ENCODE measurements around the gene C2orf74. TPM values are rescaled to one million over a fixed set of nuclear protein-coding genes. Genes with fewer than 3 reads are reported as not detected.
"Not testable (repeated sequence)": the region's sequence is repeated elsewhere in the genome, so short reads cannot be mapped to it uniquely, and the experiment has no call there.

The C2orf74 gene
- total and polyA plus RNA-seq, 3 donors from 2014 or later, result 39.4 to 50.0 (median 40.4) TPM

DNA sequence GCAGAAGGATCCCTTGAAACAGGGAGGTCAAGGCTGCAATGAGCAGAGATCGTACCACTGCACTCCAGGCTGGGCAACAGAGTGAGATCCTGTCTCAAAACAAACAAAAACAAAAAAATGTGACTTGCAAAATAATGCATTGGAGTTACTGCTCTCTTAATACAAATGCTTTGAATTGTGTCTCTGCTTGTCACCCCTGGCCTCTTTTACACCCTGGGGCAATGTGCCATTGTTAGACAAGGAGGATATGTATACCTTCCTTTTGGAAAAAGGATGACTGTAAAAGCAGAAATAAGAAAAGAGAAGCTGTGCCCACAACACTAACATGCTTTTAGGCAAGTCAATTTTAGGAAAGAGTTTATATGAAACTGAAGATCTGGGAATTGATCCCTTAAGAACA is 20.8 kb upstream of the C2orf74 start:
- DNase-seq, result no peak
- TF ChIP-seq POLR2A (IDR thresholded peaks at IDR 0.05) (no peak), CTCF (IDR thresholded peaks at IDR 0.05) (no peak)
- H3K36me3 ChIP-seq (ENCODE audit: low read depth, missing control alignments), result no peaks in the 10 kb centered on the region
- intact Hi-C loops (cut with DNase I; ENCODE audit: low total_unique reads), result no loop called here
- H3K4me1 ChIP-seq, result no peaks in the 10 kb centered on the region
- WGBS, 2 donors, result 55 to 83% methylated on average over 1 of the region's 1 CpG
- no peak overlapping the region for H3K4me3 ChIP-seq
- H3K27me3 ChIP-seq, result no peaks in the 10 kb centered on the region
- H3K27ac ChIP-seq, result no peak overlapping the region
- no peaks in the 10 kb centered on the region for H3K9me3 ChIP-seq

DNA sequence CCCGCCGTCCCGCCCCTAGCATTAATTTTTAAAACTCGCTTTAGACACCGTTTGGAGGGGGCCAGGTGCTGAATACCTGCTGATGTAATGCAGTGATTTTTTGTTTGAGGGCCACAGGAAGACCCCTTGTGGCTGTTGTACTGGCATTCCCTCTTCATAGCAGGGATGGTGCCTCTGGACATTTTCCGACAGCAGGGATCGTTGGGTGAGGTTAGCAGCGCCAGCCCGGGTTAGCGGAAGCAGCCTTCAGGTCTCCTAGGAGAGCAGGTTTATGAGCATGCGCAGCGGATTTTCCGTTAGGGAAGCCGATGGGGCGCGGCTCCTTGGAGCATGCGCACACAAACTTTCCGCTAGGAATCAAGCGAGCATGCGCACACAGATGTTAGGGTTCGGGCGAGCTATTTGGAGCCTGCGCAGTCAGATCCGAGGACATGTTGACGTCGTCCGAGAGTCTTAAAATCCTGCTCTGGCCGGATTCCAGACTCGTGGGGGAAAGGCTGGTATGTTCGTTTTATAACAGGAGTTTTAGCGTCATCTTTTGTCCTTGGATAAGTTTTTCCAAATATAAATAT is 17.2 kb upstream of the C2orf74 start:
- Histone ChIP-seq H3K4me1 (no peaks in the 10 kb centered on the region), H3K4me3 (peak overlapping the region; percentile 51 to 69), H3K27me3 (no peaks in the 10 kb centered on the region), H3K36me3 (ENCODE audit: low read depth, missing control alignments) (no peaks in the 10 kb centered on the region), H3K27ac (peak overlapping the region; percentile 68 to 69), H3K9me3 (no peaks in the 10 kb centered on the region)
- WGBS, 2 donors, result 1 to 3% methylated on average over 29 to 31 of the region's 31 CpGs
- intact Hi-C loops (cut with DNase I; ENCODE audit: low total_unique reads), result no loop called here
- peak; percentile 96 for DNase-seq
- TF ChIP-seq POLR2A (IDR thresholded peaks at IDR 0.05) (no peak), CTCF (IDR thresholded peaks at IDR 0.05) (peak in 1 of 3 experiments; percentile 11)

- no peak for DNase-seq
- no peaks in the 10 kb centered on the region for H3K4me1 ChIP-seq
- 82 to 89% methylated on average over 2 of the region's 2 CpGs for WGBS, 2 donors
- no peak overlapping the region for H3K4me3 ChIP-seq
- H3K9me3 ChIP-seq, result no peaks in the 10 kb centered on the region
- no peak for TF ChIP-seq CTCF (IDR thresholded peaks at IDR 0.05)
- TF ChIP-seq POLR2A (IDR thresholded peaks at IDR 0.05), result no peak
- intact Hi-C loops (cut with DNase I; ENCODE audit: low total_unique reads), result no loop called here
- H3K27ac ChIP-seq, result no peak overlapping the region
- H3K27me3 ChIP-seq, result no peaks in the 10 kb centered on the region
- no peaks in the 10 kb centered on the region for H3K36me3 ChIP-seq (ENCODE audit: low read depth, missing control alignments)
Measured at GRCh38 chr2:61145990-61146389, 16.0 kb upstream of the C2orf74 start.

DNA sequence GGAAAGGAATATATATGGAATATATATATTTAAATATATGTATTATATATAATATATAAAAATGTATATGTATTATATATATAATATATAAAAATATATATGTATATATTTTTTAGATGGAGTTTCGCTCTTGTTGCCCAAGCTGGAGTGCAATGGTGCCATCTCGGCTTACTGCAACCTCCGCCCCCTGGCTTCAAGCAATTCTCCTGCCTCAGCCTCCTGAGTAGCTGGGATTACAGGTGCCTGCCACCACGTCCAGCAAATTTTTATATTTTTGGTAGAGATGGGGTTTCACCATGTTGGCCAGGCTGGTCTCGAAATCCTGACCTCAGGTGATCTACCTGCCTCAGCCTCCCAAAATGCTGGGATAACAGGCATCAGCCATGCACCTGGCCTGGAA is 13.9 kb upstream of the C2orf74 start:
- H3K36me3 ChIP-seq (ENCODE audit: low read depth, missing control alignments); H3K27ac ChIP-seq; H3K9me3 ChIP-seq; H3K4me1 ChIP-seq; DNase-seq; intact Hi-C loops (cut with DNase I; ENCODE audit: low total_unique reads); H3K27me3 ChIP-seq; H3K4me3 ChIP-seq: not testable (repeated sequence)
- 97% methylated on average over 5 of the region's 5 CpGs for WGBS, 2 donors

- no peaks in the 10 kb centered on the region for H3K27me3 ChIP-seq
- no peaks in the 10 kb centered on the region for H3K36me3 ChIP-seq (ENCODE audit: low read depth, missing control alignments)
- H3K27ac ChIP-seq, result peak overlapping the region in 1 of 2 donors; percentile 29
- H3K9me3 ChIP-seq, result no peaks in the 10 kb centered on the region
- 51 to 60% methylated on average over 6 of the region's 6 CpGs for WGBS, 2 donors
- TF ChIP-seq POLR2A (IDR thresholded peaks at IDR 0.05), result no peak
- no peak for TF ChIP-seq CTCF (IDR thresholded peaks at IDR 0.05)
- DNase-seq, result no peak
- no peaks in the 10 kb centered on the region for H3K4me1 ChIP-seq
- H3K4me3 ChIP-seq, result no peak overlapping the region
- intact Hi-C loops (cut with DNase I; ENCODE audit: low total_unique reads), result no loop called here
Measured at GRCh38 chr2:61149074-61149473, 12.9 kb upstream of the C2orf74 start.

All from testis (tissue), 3 donors.